H9 (cell line): ENCODE results near the gene SH3BP2. TPM values are rescaled to one million over a fixed set of nuclear protein-coding genes. Genes with fewer than 3 reads are reported as not detected.

ENCODE experiments used
- DNase-seq: peaks from one replicate; pipeline ENCODE4 v3.0.0-alpha.2; 2017
- H2AFZ ChIP-seq: one replicate; pipeline ENCODE4 v1.6.1; 2013; ENCODE audit warnings: mild to moderate bottlenecking, low read length, control low read depth, moderate library complexity
- H2AK5ac ChIP-seq: 2 replicates; pipeline ENCODE4 v1.6.1; 2013; ENCODE audit warnings: low read length, control low read depth, mixed read lengths; ENCODE audit not compliant: insufficient read length
- H2BK120ac ChIP-seq: one replicate; pipeline ENCODE4 v1.6.1; 2013; ENCODE audit warnings: low read depth, mild to moderate bottlenecking, low read length, control low read depth, inconsistent platforms; ENCODE audit not compliant: poor library complexity, severe bottlenecking
- H2BK12ac ChIP-seq: 2 replicates; pipeline ENCODE4 v1.6.1; 2013; ENCODE audit warnings: low read length, control low read depth, mixed read lengths, low read depth; ENCODE audit not compliant: insufficient read length
- H2BK15ac ChIP-seq: 2 replicates; pipeline ENCODE4 v1.6.1; 2013; ENCODE audit warnings: low read depth, low read length, control low read depth
- H2BK20ac ChIP-seq: one replicate; pipeline ENCODE4 v1.6.1; 2013; ENCODE audit warnings: low read depth, mild to moderate bottlenecking, low read length, control low read depth, inconsistent platforms; ENCODE audit not compliant: poor library complexity, severe bottlenecking
- H2BK5ac ChIP-seq: 2 replicates; pipeline ENCODE4 v1.6.1; 2013; ENCODE audit warnings: low read length, control low read depth, mixed read lengths; ENCODE audit not compliant: insufficient read length
- H3K14ac ChIP-seq: 2 replicates; pipeline ENCODE4 v1.6.1; 2013; ENCODE audit warnings: low read length, control low read depth; ENCODE audit not compliant: insufficient read depth
- H3K18ac ChIP-seq: 2 replicates; pipeline ENCODE4 v1.6.1; 2013; ENCODE audit warnings: low read depth, mild to moderate bottlenecking, mixed read lengths, low read length, control low read depth; ENCODE audit not compliant: insufficient read length
- H3K23ac ChIP-seq: 2 replicates; pipeline ENCODE4 v1.6.1; 2013; ENCODE audit warnings: low read length, control low read depth, mixed read lengths, low read depth; ENCODE audit not compliant: insufficient read length
- H3K23me2 ChIP-seq: 2 replicates; pipeline ENCODE4 v1.6.1; 2013; ENCODE audit warnings: low read depth, mild to moderate bottlenecking, mixed read lengths, low read length, control low read depth; ENCODE audit not compliant: insufficient read length, poor library complexity, severe bottlenecking
- H3K27ac ChIP-seq: 2 replicates; pipeline ENCODE4 v1.5.1; 2013; ENCODE audit warnings: low read length, control low read depth, mixed read lengths, low read depth; ENCODE audit not compliant: insufficient read length
- H3K27me3 ChIP-seq: 2 replicates; pipeline ENCODE4 v1.6.1; 2013; ENCODE audit warnings: low read length, control low read depth, inconsistent platforms; ENCODE audit not compliant: insufficient read depth
- H3K4ac ChIP-seq: 2 replicates; pipeline ENCODE4 v1.6.1; 2013; ENCODE audit warnings: low read depth, mild to moderate bottlenecking, control low read depth, inconsistent platforms, low read length, moderate library complexity
- H3K4me1 ChIP-seq: 2 replicates; pipeline ENCODE4 v1.6.1; 2013; ENCODE audit warnings: low read length, control low read depth, inconsistent platforms; ENCODE audit not compliant: insufficient read depth
- H3K4me2 ChIP-seq: 2 replicates; pipeline ENCODE4 v1.6.1; 2013; ENCODE audit warnings: low read length, control low read depth, mixed read lengths; ENCODE audit not compliant: insufficient read length, insufficient read depth
- H3K56ac ChIP-seq: 2 replicates; pipeline ENCODE4 v1.6.1; 2013; ENCODE audit warnings: low read depth, mild to moderate bottlenecking, mixed read lengths, low read length, control low read depth; ENCODE audit not compliant: insufficient read length
- H3K79me1 ChIP-seq: 2 replicates; pipeline ENCODE4 v1.6.1; 2013; ENCODE audit warnings: low read depth, mild to moderate bottlenecking, moderate library complexity, low read length, control low read depth, inconsistent platforms; ENCODE audit not compliant: insufficient read depth, poor library complexity, severe bottlenecking
- H3K79me2 ChIP-seq: 2 replicates; pipeline ENCODE4 v1.6.1; 2013; ENCODE audit warnings: low read length, control low read depth, inconsistent platforms; ENCODE audit not compliant: insufficient read depth
- H3K9ac ChIP-seq: 2 replicates; pipeline ENCODE4 v1.6.1; 2013; ENCODE audit warnings: low read length, control low read depth, mixed read lengths; ENCODE audit not compliant: insufficient read length; ENCODE audit errors: extremely low read depth
- H3K9me3 ChIP-seq: one replicate; pipeline ENCODE4 v1.6.1; 2013; ENCODE audit warnings: low read depth, low read length, inconsistent platforms; ENCODE audit not compliant: control insufficient read depth
- H3T11ph ChIP-seq: one replicate; pipeline ENCODE4 v1.6.1; 2013; ENCODE audit warnings: mild to moderate bottlenecking, low read length, control low read depth, inconsistent platforms
- H4K20me1 ChIP-seq: one replicate; pipeline ENCODE4 v1.6.1; 2013; ENCODE audit not compliant: control insufficient read depth, insufficient read length, insufficient read depth
- H4K5ac ChIP-seq: 2 replicates; pipeline ENCODE4 v1.6.1; 2013; ENCODE audit warnings: low read depth, mild to moderate bottlenecking, mixed read lengths, low read length, control low read depth; ENCODE audit not compliant: insufficient read length
- H4K8ac ChIP-seq: replicated peaks from 2 replicates; pipeline ENCODE4 v1.6.1; 2013; ENCODE audit warnings: low read length, control low read depth, mixed read lengths, low read depth; ENCODE audit not compliant: insufficient read length
- H4K91ac ChIP-seq: 2 replicates; pipeline ENCODE4 v1.6.1; 2013; ENCODE audit warnings: low read depth, mild to moderate bottlenecking, moderate library complexity, mixed read lengths, low read length, control low read depth; ENCODE audit not compliant: insufficient read length
- H3K27ac Mint-ChIP-seq, 3 experiments: 2 replicates in 2 of 3; 3 replicates in 1 of 3; pipeline ENCODE4 v1.8.0; 2020 to 2021; ENCODE audit warnings: mixed read lengths in 3 of 3, mild to moderate bottlenecking in 1 of 3, moderate library complexity in 1 of 3
- H3K27me3 Mint-ChIP-seq: 2 replicates; pipeline ENCODE4 v1.8.0; 2021; ENCODE audit warnings: low read depth, mild to moderate bottlenecking, moderate library complexity, mixed read lengths
- H3K36me3 Mint-ChIP-seq, 3 experiments: 2 replicates in 2 of 3; 3 replicates in 1 of 3; pipeline ENCODE4 v1.8.0; 2020 to 2021; ENCODE audit warnings: low read depth in 3 of 3, mixed read lengths in 3 of 3; ENCODE audit not compliant: insufficient read depth in 1 of 3
- H3K4me1 Mint-ChIP-seq, 2 experiments: 2 replicates each; pipeline ENCODE4 v1.8.0; 2020; ENCODE audit warnings: mixed read lengths in 2 of 2
- H3K4me3 Mint-ChIP-seq, 2 experiments: 2 replicates in 1 of 2; 3 replicates in 1 of 2; pipeline ENCODE4 v1.8.0; 2020 to 2021; ENCODE audit warnings: mild to moderate bottlenecking in 2 of 2, mixed read lengths in 2 of 2, moderate library complexity in 1 of 2
- H3K9me3 Mint-ChIP-seq, 2 experiments: 2 replicates in 1 of 2; 3 replicates in 1 of 2; pipeline ENCODE4 v1.8.0; 2020; ENCODE audit warnings: mild to moderate bottlenecking in 2 of 2, mixed read lengths in 2 of 2, moderate library complexity in 1 of 2
- CTCF ChIP-seq: fragments of 200-600 bp; sonication (generic); conservative IDR thresholded peaks from 3 replicates; pipeline ENCODE4 v1.8.0; 2021; ENCODE audit warnings: antibody characterized with exemption, mild to moderate bottlenecking
- WGBS: extraction: QIAGEN DNeasy Blood & Tissue Kit; methylation state at CpG from one replicate; pipeline ENCODE4 v1.1.7; 2013; ENCODE audit warnings: missing lambda C conversion rate, low lambda C conversion rate, mixed read lengths; ENCODE audit not compliant: insufficient read length; ENCODE audit errors: extremely low coverage; 5-methylcytosine and 5-hydroxymethylcytosine counted together
- total RNA-seq: library from RNA; stranded (reverse); gene quantifications from 2 replicates; pipeline ENCODE4 v1.2.1, GENCODE V29; 2021

Gene SH3BP2
- total RNA-seq, 1 experiment from 2014 or later: 37.6 TPM

GRCh38 chr4:2787230-2788100, 5.4 kb upstream of the SH3BP2 start:
- Histone ChIP-seq H2BK12ac (no peak overlapping the region), H3T11ph (no peak overlapping the region), H3K4me2 (no peak overlapping the region), H3K79me2 (no peaks in the 10 kb centered on the region), H3K23ac (no peak overlapping the region), H3K14ac (peak overlapping the region; percentile 8; the same call in 1 of the 2 replicates), H3K27ac (no peak overlapping the region), H3K4me1 (no peaks in the 10 kb centered on the region), H3K56ac (no peak overlapping the region), H3K27me3 (no peaks in the 10 kb centered on the region), H3K4ac (no peak overlapping the region), H2BK15ac (no peak overlapping the region), H2AK5ac (no peak overlapping the region), H3K23me2 (no peaks in the 10 kb centered on the region), H2BK5ac (no peak overlapping the region), H4K20me1 (no peaks in the 10 kb centered on the region), H2AFZ (no peak overlapping the region), H4K91ac (peak overlapping the region; percentile 74), H4K8ac (no peak overlapping the region), H3K9ac (no peak overlapping the region), H4K5ac (no peak overlapping the region), H2BK120ac (no peak overlapping the region), H3K79me1 (no peaks in the 10 kb centered on the region), H3K9me3 (no peaks in the 10 kb centered on the region), H3K18ac (no peak overlapping the region), H2BK20ac (no peak overlapping the region)
- 0 out of 3 replicates have a peak, but pooled peaks have one; percentile 16 for TF ChIP-seq CTCF
- Mint-ChIP-seq H3K36me3 (peaks cover 0 to 12% (median 0%) of the 10 kb centered on the region in 3 experiments; a peak in 2 of 7 replicates), H3K4me3 (no peak overlapping the region), H3K9me3 (peaks cover 2 to 7% of the 10 kb centered on the region in 2 experiments; a peak in 2 of 5 replicates), H3K27ac (no peak overlapping the region), H3K4me1 (peaks cover 28 to 29% of the 10 kb centered on the region in 2 experiments), H3K27me3 (peaks cover 20% of the 10 kb centered on the region)
- DNase-seq: peak; percentile 52
- no CpG with 5 or more reads among the region's 18 CpGs for WGBS
